H9 (cell line): ENCODE results near the gene DENND1A. TPM values are rescaled to one million over a fixed set of nuclear protein-coding genes. Genes with fewer than 3 reads are reported as not detected.

ENCODE experiments used
- DNase-seq: peaks from one replicate; pipeline ENCODE4 v3.0.0-alpha.2; 2017
- H2AFZ ChIP-seq: one replicate; pipeline ENCODE4 v1.6.1; 2013; ENCODE audit warnings: mild to moderate bottlenecking, low read length, control low read depth, moderate library complexity
- H2AK5ac ChIP-seq: 2 replicates; pipeline ENCODE4 v1.6.1; 2013; ENCODE audit warnings: low read length, control low read depth, mixed read lengths; ENCODE audit not compliant: insufficient read length
- H2BK120ac ChIP-seq: one replicate; pipeline ENCODE4 v1.6.1; 2013; ENCODE audit warnings: low read depth, mild to moderate bottlenecking, low read length, control low read depth, inconsistent platforms; ENCODE audit not compliant: poor library complexity, severe bottlenecking
- H2BK12ac ChIP-seq: 2 replicates; pipeline ENCODE4 v1.6.1; 2013; ENCODE audit warnings: low read length, control low read depth, mixed read lengths, low read depth; ENCODE audit not compliant: insufficient read length
- H2BK15ac ChIP-seq: 2 replicates; pipeline ENCODE4 v1.6.1; 2013; ENCODE audit warnings: low read depth, low read length, control low read depth
- H2BK20ac ChIP-seq: one replicate; pipeline ENCODE4 v1.6.1; 2013; ENCODE audit warnings: low read depth, mild to moderate bottlenecking, low read length, control low read depth, inconsistent platforms; ENCODE audit not compliant: poor library complexity, severe bottlenecking
- H2BK5ac ChIP-seq: 2 replicates; pipeline ENCODE4 v1.6.1; 2013; ENCODE audit warnings: low read length, control low read depth, mixed read lengths; ENCODE audit not compliant: insufficient read length
- H3K14ac ChIP-seq: 2 replicates; pipeline ENCODE4 v1.6.1; 2013; ENCODE audit warnings: low read length, control low read depth; ENCODE audit not compliant: insufficient read depth
- H3K18ac ChIP-seq: 2 replicates; pipeline ENCODE4 v1.6.1; 2013; ENCODE audit warnings: low read depth, mild to moderate bottlenecking, mixed read lengths, low read length, control low read depth; ENCODE audit not compliant: insufficient read length
- H3K23ac ChIP-seq: 2 replicates; pipeline ENCODE4 v1.6.1; 2013; ENCODE audit warnings: low read length, control low read depth, mixed read lengths, low read depth; ENCODE audit not compliant: insufficient read length
- H3K23me2 ChIP-seq: 2 replicates; pipeline ENCODE4 v1.6.1; 2013; ENCODE audit warnings: low read depth, mild to moderate bottlenecking, mixed read lengths, low read length, control low read depth; ENCODE audit not compliant: insufficient read length, poor library complexity, severe bottlenecking
- H3K27ac ChIP-seq: 2 replicates; pipeline ENCODE4 v1.5.1; 2013; ENCODE audit warnings: low read length, control low read depth, mixed read lengths, low read depth; ENCODE audit not compliant: insufficient read length
- H3K27me3 ChIP-seq: 2 replicates; pipeline ENCODE4 v1.6.1; 2013; ENCODE audit warnings: low read length, control low read depth, inconsistent platforms; ENCODE audit not compliant: insufficient read depth
- H3K4ac ChIP-seq: 2 replicates; pipeline ENCODE4 v1.6.1; 2013; ENCODE audit warnings: low read depth, mild to moderate bottlenecking, control low read depth, inconsistent platforms, low read length, moderate library complexity
- H3K4me1 ChIP-seq: 2 replicates; pipeline ENCODE4 v1.6.1; 2013; ENCODE audit warnings: low read length, control low read depth, inconsistent platforms; ENCODE audit not compliant: insufficient read depth
- H3K4me2 ChIP-seq: 2 replicates; pipeline ENCODE4 v1.6.1; 2013; ENCODE audit warnings: low read length, control low read depth, mixed read lengths; ENCODE audit not compliant: insufficient read length, insufficient read depth
- H3K56ac ChIP-seq: 2 replicates; pipeline ENCODE4 v1.6.1; 2013; ENCODE audit warnings: low read depth, mild to moderate bottlenecking, mixed read lengths, low read length, control low read depth; ENCODE audit not compliant: insufficient read length
- H3K79me1 ChIP-seq: 2 replicates; pipeline ENCODE4 v1.6.1; 2013; ENCODE audit warnings: low read depth, mild to moderate bottlenecking, moderate library complexity, low read length, control low read depth, inconsistent platforms; ENCODE audit not compliant: insufficient read depth, poor library complexity, severe bottlenecking
- H3K79me2 ChIP-seq: 2 replicates; pipeline ENCODE4 v1.6.1; 2013; ENCODE audit warnings: low read length, control low read depth, inconsistent platforms; ENCODE audit not compliant: insufficient read depth
- H3K9ac ChIP-seq: 2 replicates; pipeline ENCODE4 v1.6.1; 2013; ENCODE audit warnings: low read length, control low read depth, mixed read lengths; ENCODE audit not compliant: insufficient read length; ENCODE audit errors: extremely low read depth
- H3K9me3 ChIP-seq: one replicate; pipeline ENCODE4 v1.6.1; 2013; ENCODE audit warnings: low read depth, low read length, inconsistent platforms; ENCODE audit not compliant: control insufficient read depth
- H3T11ph ChIP-seq: one replicate; pipeline ENCODE4 v1.6.1; 2013; ENCODE audit warnings: mild to moderate bottlenecking, low read length, control low read depth, inconsistent platforms
- H4K20me1 ChIP-seq: one replicate; pipeline ENCODE4 v1.6.1; 2013; ENCODE audit not compliant: control insufficient read depth, insufficient read length, insufficient read depth
- H4K5ac ChIP-seq: 2 replicates; pipeline ENCODE4 v1.6.1; 2013; ENCODE audit warnings: low read depth, mild to moderate bottlenecking, mixed read lengths, low read length, control low read depth; ENCODE audit not compliant: insufficient read length
- H4K8ac ChIP-seq: replicated peaks from 2 replicates; pipeline ENCODE4 v1.6.1; 2013; ENCODE audit warnings: low read length, control low read depth, mixed read lengths, low read depth; ENCODE audit not compliant: insufficient read length
- H4K91ac ChIP-seq: 2 replicates; pipeline ENCODE4 v1.6.1; 2013; ENCODE audit warnings: low read depth, mild to moderate bottlenecking, moderate library complexity, mixed read lengths, low read length, control low read depth; ENCODE audit not compliant: insufficient read length
- H3K27ac Mint-ChIP-seq, 3 experiments: 2 replicates in 2 of 3; 3 replicates in 1 of 3; pipeline ENCODE4 v1.8.0; 2020 to 2021; ENCODE audit warnings: mixed read lengths in 3 of 3, mild to moderate bottlenecking in 1 of 3, moderate library complexity in 1 of 3
- H3K27me3 Mint-ChIP-seq: 2 replicates; pipeline ENCODE4 v1.8.0; 2021; ENCODE audit warnings: low read depth, mild to moderate bottlenecking, moderate library complexity, mixed read lengths
- H3K36me3 Mint-ChIP-seq, 3 experiments: 2 replicates in 2 of 3; 3 replicates in 1 of 3; pipeline ENCODE4 v1.8.0; 2020 to 2021; ENCODE audit warnings: low read depth in 3 of 3, mixed read lengths in 3 of 3; ENCODE audit not compliant: insufficient read depth in 1 of 3
- H3K4me1 Mint-ChIP-seq, 2 experiments: 2 replicates each; pipeline ENCODE4 v1.8.0; 2020; ENCODE audit warnings: mixed read lengths in 2 of 2
- H3K4me3 Mint-ChIP-seq, 2 experiments: 2 replicates in 1 of 2; 3 replicates in 1 of 2; pipeline ENCODE4 v1.8.0; 2020 to 2021; ENCODE audit warnings: mild to moderate bottlenecking in 2 of 2, mixed read lengths in 2 of 2, moderate library complexity in 1 of 2
- H3K9me3 Mint-ChIP-seq, 2 experiments: 2 replicates in 1 of 2; 3 replicates in 1 of 2; pipeline ENCODE4 v1.8.0; 2020; ENCODE audit warnings: mild to moderate bottlenecking in 2 of 2, mixed read lengths in 2 of 2, moderate library complexity in 1 of 2
- WGBS: extraction: QIAGEN DNeasy Blood & Tissue Kit; methylation state at CpG from one replicate; pipeline ENCODE4 v1.1.7; 2013; ENCODE audit warnings: missing lambda C conversion rate, low lambda C conversion rate, mixed read lengths; ENCODE audit not compliant: insufficient read length; ENCODE audit errors: extremely low coverage; 5-methylcytosine and 5-hydroxymethylcytosine counted together
- total RNA-seq: library from RNA; stranded (reverse); gene quantifications from 2 replicates; pipeline ENCODE4 v1.2.1, GENCODE V29; 2021
- TF ChIP-seq, protein P1 (sequence below): fragments of 200-600 bp; sonication (generic); conservative IDR thresholded peaks from 3 replicates; pipeline ENCODE4 v1.8.0; 2021; ENCODE audit warnings: antibody characterized with exemption, mild to moderate bottlenecking

The DENND1A gene
- total RNA-seq, 1 experiment from 2014 or later, result 20.4 TPM

DNA sequence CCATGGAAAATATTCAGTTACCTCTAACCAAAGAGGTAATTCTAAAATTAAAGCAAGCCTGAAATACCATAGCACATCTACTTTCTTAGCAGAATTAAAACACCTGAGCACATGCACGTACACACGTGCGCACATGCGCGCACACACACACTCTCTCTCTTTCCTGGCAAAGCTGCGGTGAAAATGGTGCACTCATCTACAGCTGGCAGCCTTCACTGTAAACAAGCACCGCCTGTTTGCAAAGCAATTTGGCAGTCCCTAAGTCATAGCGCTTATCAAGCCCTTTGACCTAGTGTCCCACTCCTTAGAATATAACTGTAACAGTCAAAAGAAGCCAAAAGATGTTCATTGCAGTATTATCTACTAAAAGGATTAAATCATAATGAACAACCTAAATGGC, 278.7 kb downstream of the DENND1A start:
- H3K27ac ChIP-seq, result no peak overlapping the region
- no peak overlapping the region for H3K14ac ChIP-seq
- no peak overlapping the region for H2BK20ac ChIP-seq
- no peak overlapping the region for H3K56ac ChIP-seq
- no peak overlapping the region for H4K8ac ChIP-seq
- no peaks in the 10 kb centered on the region for H3K23me2 ChIP-seq
- no peak overlapping the region for H3K4ac ChIP-seq
- H3K9me3 ChIP-seq, result no peaks in the 10 kb centered on the region
- no peaks in the 10 kb centered on the region for H3K79me2 ChIP-seq
- H3K79me1 ChIP-seq, result no peaks in the 10 kb centered on the region
- H3K9ac ChIP-seq, result no peak overlapping the region
- H3K9me3 Mint-ChIP-seq, result no peaks in the 10 kb centered on the region
- H2AK5ac ChIP-seq, result no peak overlapping the region
- H3T11ph ChIP-seq, result no peak overlapping the region
- no peak overlapping the region for H2BK5ac ChIP-seq
- no peak overlapping the region for H2BK120ac ChIP-seq
- H3K27me3 Mint-ChIP-seq, result no peaks in the 10 kb centered on the region
- no peaks in the 10 kb centered on the region for H3K4me1 ChIP-seq
- H3K27ac Mint-ChIP-seq, result no peak overlapping the region
- no peak overlapping the region for H2BK12ac ChIP-seq
- no peak overlapping the region for H3K4me3 Mint-ChIP-seq
- no peak overlapping the region for H3K18ac ChIP-seq
- WGBS, result no CpG with 5 or more reads among the region's 8 CpGs
- no peak overlapping the region for H3K23ac ChIP-seq
- no peak overlapping the region for H2BK15ac ChIP-seq
- H3K36me3 Mint-ChIP-seq, result peaks cover 2 to 8% (median 8%) of the 10 kb centered on the region in 3 experiments; a peak in 4 of 7 replicates
- H3K4me2 ChIP-seq, result no peak overlapping the region
- no peak overlapping the region for H4K5ac ChIP-seq
- peaks cover 2% of the 10 kb centered on the region for H4K20me1 ChIP-seq
- no peak overlapping the region for H4K91ac ChIP-seq
- no peak for DNase-seq
- H3K4me1 Mint-ChIP-seq, result peaks cover 5 to 11% of the 10 kb centered on the region in 2 experiments
- TF ChIP-seq, protein P1, sequence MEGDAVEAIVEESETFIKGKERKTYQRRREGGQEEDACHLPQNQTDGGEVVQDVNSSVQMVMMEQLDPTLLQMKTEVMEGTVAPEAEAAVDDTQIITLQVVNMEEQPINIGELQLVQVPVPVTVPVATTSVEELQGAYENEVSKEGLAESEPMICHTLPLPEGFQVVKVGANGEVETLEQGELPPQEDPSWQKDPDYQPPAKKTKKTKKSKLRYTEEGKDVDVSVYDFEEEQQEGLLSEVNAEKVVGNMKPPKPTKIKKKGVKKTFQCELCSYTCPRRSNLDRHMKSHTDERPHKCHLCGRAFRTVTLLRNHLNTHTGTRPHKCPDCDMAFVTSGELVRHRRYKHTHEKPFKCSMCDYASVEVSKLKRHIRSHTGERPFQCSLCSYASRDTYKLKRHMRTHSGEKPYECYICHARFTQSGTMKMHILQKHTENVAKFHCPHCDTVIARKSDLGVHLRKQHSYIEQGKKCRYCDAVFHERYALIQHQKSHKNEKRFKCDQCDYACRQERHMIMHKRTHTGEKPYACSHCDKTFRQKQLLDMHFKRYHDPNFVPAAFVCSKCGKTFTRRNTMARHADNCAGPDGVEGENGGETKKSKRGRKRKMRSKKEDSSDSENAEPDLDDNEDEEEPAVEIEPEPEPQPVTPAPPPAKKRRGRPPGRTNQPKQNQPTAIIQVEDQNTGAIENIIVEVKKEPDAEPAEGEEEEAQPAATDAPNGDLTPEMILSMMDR, result no peak
- no peaks in the 10 kb centered on the region for H3K27me3 ChIP-seq
- H2AFZ ChIP-seq, result no peak overlapping the region
